Upper lobe of left lung (tissue), 6 donors: ENCODE data around the gene MRPS18A. TPM values are rescaled to one million over a fixed set of nuclear protein-coding genes. Genes with fewer than 3 reads are reported as not detected.

ENCODE experiments used
- ATAC-seq, 2 donors: fragments of 200-7000 bp; cut with Tn5 transposase; one replicate each; pipeline ENCODE4 v1.9.1; 2022; ENCODE audit warnings: mild to moderate bottlenecking in 2 of 2, moderate library complexity in 2 of 2; ENCODE audit not compliant: low FRiP score in 2 of 2
- DNase-seq, 2 donors: peaks; one replicate each; pipeline ENCODE4 v3.0.0-alpha.2; 2019 to 2020
- H3K27ac ChIP-seq, 4 donors: fragments of 200-600 bp; sonication (generic); one replicate each; pipeline ENCODE4 v1.5.1; 2016 to 2019
- H3K27me3 ChIP-seq, 4 donors: fragments of 200-600 bp; sonication (generic); one replicate each; pipeline ENCODE4 v1.5.1; 2017 to 2019
- H3K36me3 ChIP-seq, 4 donors: fragments of 200-600 bp; sonication (generic); one replicate each; pipeline ENCODE4 v1.5.1; 2016 to 2019
- H3K4me1 ChIP-seq, 4 donors: fragments of 200-600 bp; sonication (generic); one replicate each; pipeline ENCODE4 v1.5.1; 2018 to 2019
- H3K4me3 ChIP-seq, 4 donors: fragments of 200-600 bp; sonication (generic); one replicate each; pipeline ENCODE4 v1.5.1; 2017 to 2019; ENCODE audit warnings: mild to moderate bottlenecking in 2 of 4, moderate library complexity in 1 of 4
- H3K9me3 ChIP-seq, 4 donors: fragments of 200-600 bp; sonication (generic); one replicate each; pipeline ENCODE4 v1.5.1; 2018 to 2019
- CTCF ChIP-seq, 6 experiments: fragments of 450-650 bp in 4 of 6; fragments of 200-600 bp in 2 of 6; sonication (generic) in 2 of 6; IDR thresholded peaks; one replicate each; pipeline ENCODE4 v1.5.1; 2016 to 2019; ENCODE audit warnings: antibody characterized with exemption in 6 of 6
- EP300 ChIP-seq, 4 donors: sonication (generic); formaldehyde crosslinking; IDR thresholded peaks; one replicate each; pipeline ENCODE4 v1.5.1; 2017; ENCODE audit warnings: antibody characterized with exemption in 4 of 4, control low read depth in 2 of 4
- POLR2A ChIP-seq, 4 donors: fragments of 450-650 bp; IDR thresholded peaks; one replicate each; pipeline ENCODE4 v1.5.1; 2016 to 2017; ENCODE audit warnings: antibody characterized with exemption in 4 of 4, mild to moderate bottlenecking in 2 of 4
- POLR2AphosphoS5 ChIP-seq, 2 donors: sonication (generic); formaldehyde crosslinking; IDR thresholded peaks; one replicate each; pipeline ENCODE4 v1.5.1; 2017; ENCODE audit warnings: antibody characterized with exemption in 2 of 2
- WGBS, 2 donors: methylation state at CpG; one replicate each; pipeline ENCODE4 v1.1.5; 2017 to 2018; 5-methylcytosine and 5-hydroxymethylcytosine counted together
- total RNA-seq, 6 donors: library from RNA; depleted of rRNA in 4 of 6; stranded (reverse); fragments of >200 nt in 4 of 6; gene quantifications; one replicate each; pipeline versions ENCODE4 v1.1.0 to v1.2.1, GENCODE V29; 2016 to 2021
- donor health status: DM: no; HTN: no; CAD: no; lungs with moderate emphysema.
- donor health status: DM: no; HTN: yes; CAD: no; lungs with severe emphysema.

MRPS18A gene
- total RNA-seq, 6 donors from 2014 or later: 21.0 to 45.6 (median 33.4) TPM

GRCh38 chr6:43677759-43678158, 9.8 kb downstream of the MRPS18A start:
- 79 to 92% methylated on average over 7 of the region's 7 CpGs for WGBS, 2 donors
- no peak for ATAC-seq

GRCh38 chr6:43676962-43677606, 10.5 kb downstream of the MRPS18A start:
- H3K4me1 ChIP-seq: peaks cover 0 to 15% (median 4%) of the 10 kb centered on the region in 4 donors
- 90 to 93% methylated on average over 4 to 7 of the region's 7 CpGs for WGBS, 2 donors
- H3K4me3 ChIP-seq: no peak overlapping the region
- no peaks in the 10 kb centered on the region for H3K9me3 ChIP-seq
- H3K27ac ChIP-seq: no peak overlapping the region
- peaks cover 18 to 89% (median 73%) of the 10 kb centered on the region in 4 donors for H3K36me3 ChIP-seq
- DNase-seq (no peak), ATAC-seq (no peak)
- no peaks in the 10 kb centered on the region for H3K27me3 ChIP-seq
- TF ChIP-seq CTCF (IDR thresholded peaks at IDR 0.05) (no peak), EP300 (IDR thresholded peaks at IDR 0.05) (no peak), POLR2A (IDR thresholded peaks at IDR 0.05) (no peak), POLR2AphosphoS5 (IDR thresholded peaks at IDR 0.05) (no peak)

More at GRCh38 chr6:43677759-43678158, 9.8 kb downstream of the MRPS18A start:
- no peaks in the 10 kb centered on the region for H3K27me3 ChIP-seq
- DNase-seq: no peak
- TF ChIP-seq POLR2AphosphoS5 (IDR thresholded peaks at IDR 0.05) (no peak), EP300 (IDR thresholded peaks at IDR 0.05) (no peak), CTCF (IDR thresholded peaks at IDR 0.05) (no peak), POLR2A (IDR thresholded peaks at IDR 0.05) (no peak)
- H3K9me3 ChIP-seq: no peaks in the 10 kb centered on the region
- no peak overlapping the region for H3K27ac ChIP-seq
- no peak overlapping the region for H3K4me3 ChIP-seq
- H3K4me1 ChIP-seq: peaks cover 1 to 21% (median 4%) of the 10 kb centered on the region in 4 donors
- peaks cover 18 to 82% (median 70%) of the 10 kb centered on the region in 4 donors for H3K36me3 ChIP-seq

GRCh38 chr6:43674921-43675320, 12.7 kb downstream of the MRPS18A start:
- H3K9me3 ChIP-seq: no peaks in the 10 kb centered on the region
- WGBS, 2 donors: 87 to 96% methylated on average over 8 of the region's 8 CpGs
- H3K36me3 ChIP-seq: peaks cover 21 to 94% (median 78%) of the 10 kb centered on the region in 4 donors
- peaks cover 0 to 13% (median 1%) of the 10 kb centered on the region in 4 donors for H3K4me1 ChIP-seq
- peak overlapping the region in 1 of 4 donors; percentile 20 for H3K27ac ChIP-seq
- DNase-seq (no peak), ATAC-seq (no peak)
- H3K4me3 ChIP-seq: no peak overlapping the region
- H3K27me3 ChIP-seq: no peaks in the 10 kb centered on the region
- no peak for TF ChIP-seq POLR2AphosphoS5 (IDR thresholded peaks at IDR 0.05)
- TF ChIP-seq CTCF (IDR thresholded peaks at IDR 0.05): no peak
- no peak for TF ChIP-seq EP300 (IDR thresholded peaks at IDR 0.05)
- no peak for TF ChIP-seq POLR2A (IDR thresholded peaks at IDR 0.05)

- no peaks in the 10 kb centered on the region for H3K9me3 ChIP-seq
- WGBS, 2 donors: 91 to 97% methylated on average over 2 of the region's 2 CpGs
- H3K4me1 ChIP-seq: peaks cover 0 to 18% (median 2%) of the 10 kb centered on the region in 4 donors
- DNase-seq (no peak), ATAC-seq (no peak)
- no peak overlapping the region for H3K4me3 ChIP-seq
- peak overlapping the region in 2 of 4 donors; percentile 20 to 43 for H3K27ac ChIP-seq
- H3K27me3 ChIP-seq: no peaks in the 10 kb centered on the region
- TF ChIP-seq POLR2AphosphoS5 (IDR thresholded peaks at IDR 0.05): no peak
- TF ChIP-seq CTCF (IDR thresholded peaks at IDR 0.05): no peak
- TF ChIP-seq EP300 (IDR thresholded peaks at IDR 0.05): no peak
- no peak for TF ChIP-seq POLR2A (IDR thresholded peaks at IDR 0.05)
- H3K36me3 ChIP-seq: peaks cover 21 to 89% (median 77%) of the 10 kb centered on the region in 4 donors
Observed at GRCh38 chr6:43674291-43674690, 13.3 kb downstream of the MRPS18A start.
